H1 (cell line): ENCODE data around the gene CLDN9. TPM values are rescaled to one million over a fixed set of nuclear protein-coding genes. Genes with fewer than 3 reads are reported as not detected.

ENCODE experiments used
- ATF2 ChIP-seq: IDR thresholded peaks from 2 replicates; pipeline ENCODE4 v1.6.1; 2012; ENCODE audit warnings: low read length, inconsistent platforms
- BACH1 ChIP-seq: IDR thresholded peaks from 2 replicates; pipeline ENCODE4 v1.6.1; 2012; ENCODE audit warnings: low read length, improper control_type of control experiment
- CBX5 ChIP-seq: fragments of 300-800, 300-1000 bp; sonication (generic); IDR thresholded peaks from 2 replicates; pipeline ENCODE4 v1.7.1; 2016; ENCODE audit warnings: antibody characterized with exemption, low read length, low read depth
- CEBPB ChIP-seq: IDR thresholded peaks from 2 replicates; pipeline ENCODE4 v1.6.1; 2012; ENCODE audit warnings: low read depth, low read length
- CHD1 ChIP-seq: IDR thresholded peaks from 2 replicates; pipeline ENCODE4 v1.6.1; 2012; ENCODE audit warnings: low read depth, low read length, improper control_type of control experiment
- CHD2 ChIP-seq: IDR thresholded peaks from 2 replicates; pipeline ENCODE4 v1.6.1; 2012; ENCODE audit warnings: low read length, improper control_type of control experiment
- E2F6 ChIP-seq: IDR thresholded peaks from 2 replicates; pipeline ENCODE4 v1.6.1; 2012; ENCODE audit warnings: inconsistent platforms
- FOSL1 ChIP-seq: IDR thresholded peaks from 2 replicates; pipeline ENCODE4 v1.6.1; 2011; ENCODE audit warnings: mild to moderate bottlenecking, low read depth, low read length, moderate library complexity; ENCODE audit not compliant: insufficient read depth
- GTF2F1 ChIP-seq: IDR thresholded peaks from 2 replicates; pipeline ENCODE4 v1.6.1; 2012; ENCODE audit warnings: low read depth, low read length, improper control_type of control experiment, borderline replicate concordance
- HDAC2 ChIP-seq, 2 experiments: fragments of 300-600 bp in 1 of 2; sonication (generic) in 1 of 2; IDR thresholded peaks; 2 replicates each; pipeline ENCODE4 v1.6.1; 2011 to 2012; ENCODE audit warnings: low read depth in 2 of 2, low read length in 2 of 2, mild to moderate bottlenecking in 2 of 2, moderate library complexity in 2 of 2, borderline replicate concordance in 1 of 2, inconsistent platforms in 1 of 2
- MAX ChIP-seq: IDR thresholded peaks from 2 replicates; pipeline ENCODE4 v1.6.1; 2012; ENCODE audit warnings: inconsistent platforms
- PHF8 ChIP-seq: fragments of 200-600 bp; sonication (generic); conservative IDR thresholded peaks from 2 replicates; pipeline ENCODE4 v1.7.1; 2012; ENCODE audit warnings: low read depth, mild to moderate bottlenecking, inconsistent platforms, low read length, moderate library complexity
- POLR2AphosphoS5 ChIP-seq: IDR thresholded peaks from 2 replicates; pipeline ENCODE4 v1.6.1; 2011; ENCODE audit warnings: low read depth, low read length
- RFX5 ChIP-seq: IDR thresholded peaks from 2 replicates; pipeline ENCODE4 v1.6.1; 2011; ENCODE audit warnings: low read depth, low read length, improper control_type of control experiment, borderline replicate concordance
- SAP30 ChIP-seq: fragments of 300-600 bp; sonication (generic); IDR thresholded peaks from 2 replicates; pipeline ENCODE4 v1.7.1; 2012; ENCODE audit warnings: low read length, moderate library complexity, mild to moderate bottlenecking, inconsistent platforms; ENCODE audit not compliant: insufficient read depth, insufficient replicate concordance
- SIRT6 ChIP-seq: IDR thresholded peaks from one replicate; pipeline ENCODE4 v1.7.1; 2012; ENCODE audit warnings: low read length, inconsistent platforms
- SIX5 ChIP-seq: IDR thresholded peaks from 2 replicates; pipeline ENCODE4 v1.6.1; 2011; ENCODE audit warnings: mild to moderate bottlenecking, low read depth, low read length
- SP1 ChIP-seq: IDR thresholded peaks from 2 replicates; pipeline ENCODE4 v1.6.1; 2011; ENCODE audit warnings: low read depth, low read length
- SP4 ChIP-seq: IDR thresholded peaks from 2 replicates; pipeline ENCODE4 v1.6.1; 2012; ENCODE audit warnings: low read length, inconsistent platforms
- SUZ12 ChIP-seq: fragments of 200-600 bp; sonication (generic); IDR thresholded peaks from 2 replicates; pipeline ENCODE4 v1.6.1; 2012; ENCODE audit warnings: mild to moderate bottlenecking, inconsistent platforms, low read length, moderate library complexity, mixed read lengths
- TBP ChIP-seq: IDR thresholded peaks from 2 replicates; pipeline ENCODE4 v1.6.1; 2011; ENCODE audit warnings: low read depth, low read length, improper control_type of control experiment
- TEAD4 ChIP-seq: IDR thresholded peaks from 2 replicates; pipeline ENCODE4 v1.6.1; 2012; ENCODE audit warnings: low read depth, low read length, inconsistent platforms, mixed read lengths
- ZNF274 ChIP-seq: IDR thresholded peaks from 2 replicates; pipeline ENCODE4 v1.7.0; 2012; ENCODE audit warnings: low read length, borderline replicate concordance; ENCODE audit errors: extremely low read depth
- polyA plus RNA-seq, 7 experiments: library from polyadenylated mRNA; depleted of rRNA in 3 of 7; stranded (reverse) in 5 of 7; unstranded in 2 of 7; fragments of >200 nt in 5 of 7; fragments of 200-250 nt in 2 of 7; gene quantifications; 1 replicate in 5 of 7; 2 replicates in 1 of 7; 4 replicates in 1 of 7; pipeline versions ENCODE4 v1.2.1 to v1.2.3, GENCODE V29; 2011 to 2013; ENCODE audit warnings: missing spikeins in 2 of 7, mixed read lengths in 2 of 7
- total RNA-seq: library from RNA; stranded (reverse); fragmentation: NEBNext Ultra II Directional; extraction: Animal tissue kit (Norgen Biotek cat#: 25700); gene quantifications from 2 replicates; pipeline ENCODE4 v1.2.1, GENCODE V29; 2021

CLDN9 gene
- total and polyA plus RNA-seq, 2 of the 8 experiments (the other 6 are each of a cell fraction or from before 2014, with no cell fraction given), result 0.60 to 0.89 TPM

GRCh38 chr16:3021449-3022207 lies 8.9 kb downstream of the CLDN9 start (continued):
- TF ChIP-seq ATF2, result peak; percentile 68; the same call in 1 of the 2 replicates
- TF ChIP-seq PHF8, result no peak
- no peak for TF ChIP-seq GTF2F1
- TF ChIP-seq SUZ12, result no peak
- no peak for TF ChIP-seq CBX5
- no peak for TF ChIP-seq SIRT6
- TF ChIP-seq FOSL1, result no peak
- peak; percentile 55 for TF ChIP-seq POLR2AphosphoS5
- TF ChIP-seq CEBPB, result no peak
- no peak for TF ChIP-seq TEAD4
- no peak for TF ChIP-seq ZNF274
- no peak for TF ChIP-seq HDAC2 (IDR thresholded peaks at IDR 0.05; ENCODE audit: borderline replicate concordance in 1 of 2, low read depth in 2 of 2, low read length in 2 of 2)
- peak; percentile 66; the same call in 1 of the 2 replicates for TF ChIP-seq SP1
- TF ChIP-seq SIX5, result no peak
- TF ChIP-seq RFX5, result no peak
- no peak for TF ChIP-seq E2F6
- no peak for TF ChIP-seq CHD1
- no peak for TF ChIP-seq TBP
- TF ChIP-seq SP4, result 0 out of 2 replicates have a peak, but pooled peaks have one; percentile 18
- TF ChIP-seq MAX, result no peak
- no peak for TF ChIP-seq SAP30
- TF ChIP-seq BACH1, result no peak
- no peak; the same call in 1 of the 2 replicates for TF ChIP-seq CHD2
